GM23338 (cell line): ENCODE results near the gene TUBA8. TPM values are rescaled to one million over a fixed set of nuclear protein-coding genes. Genes with fewer than 3 reads are reported as not detected.

Source experiments
- ATAC-seq: fragments of 200-7000 bp; cut with Tn5 transposase; 3 replicates; pipeline ENCODE4 v1.9.1; 2020
- DNase-seq: peaks from one replicate; pipeline ENCODE4 v3.0.0-alpha.2; 2015; ENCODE audit warnings: low spot score
- H2AFZ ChIP-seq: fragments of 200-600 bp; sonication (generic); 2 replicates; pipeline ENCODE4 v1.8.0; 2016; ENCODE audit warnings: antibody characterized with exemption, mild to moderate bottlenecking, moderate library complexity
- H3F3A ChIP-seq: fragments of 200-600 bp; sonication (generic); replicated peaks from 2 replicates; pipeline ENCODE4 v1.8.0; 2017; ENCODE audit warnings: antibody characterized with exemption, mixed run types, low read depth
- H3K27ac ChIP-seq: fragments of 200-600 bp; sonication (generic); 2 replicates; pipeline ENCODE4 v1.6.1; 2016; ENCODE audit warnings: low read depth
- H3K27me3 ChIP-seq: fragments of 200-600 bp; sonication (generic); 2 replicates; pipeline ENCODE4 v1.8.0; 2016; ENCODE audit warnings: mild to moderate bottlenecking, mixed run types, moderate library complexity; ENCODE audit not compliant: insufficient read depth
- H3K36me3 ChIP-seq: fragments of 200-600 bp; sonication (generic); 2 replicates; pipeline ENCODE4 v1.8.0; 2016; ENCODE audit warnings: mild to moderate bottlenecking; ENCODE audit not compliant: insufficient read depth
- H3K4me1 ChIP-seq: fragments of 200-600 bp; sonication (generic); 2 replicates; pipeline ENCODE4 v1.8.0; 2016; ENCODE audit warnings: mild to moderate bottlenecking, moderate library complexity; ENCODE audit not compliant: insufficient read depth
- H3K4me2 ChIP-seq: fragments of 200-600 bp; sonication (generic); 2 replicates; pipeline ENCODE4 v1.7.1; 2017; ENCODE audit warnings: mixed run types
- H3K4me3 ChIP-seq: fragments of 200-600 bp; sonication (generic); 2 replicates; pipeline ENCODE4 v1.6.1; 2016; ENCODE audit warnings: mixed run types
- H3K79me2 ChIP-seq: fragments of 200-600 bp; sonication (generic); replicated peaks from 2 replicates; pipeline ENCODE4 v1.8.0; 2017; ENCODE audit warnings: mild to moderate bottlenecking; ENCODE audit not compliant: insufficient read depth
- H3K9me2 ChIP-seq: fragments of 200-600 bp; sonication (generic); 2 replicates; pipeline ENCODE4 v1.8.0; 2017; ENCODE audit not compliant: insufficient read depth
- H4K20me1 ChIP-seq: fragments of 200-600 bp; sonication (generic); replicated peaks from 2 replicates; pipeline ENCODE4 v1.8.0; 2017; ENCODE audit warnings: mild to moderate bottlenecking; ENCODE audit not compliant: insufficient read depth
- H3K27ac Mint-ChIP-seq: 2 replicates; pipeline ENCODE4 v1.8.0; 2020; ENCODE audit warnings: inconsistent platforms, mild to moderate bottlenecking, moderate library complexity, mixed read lengths
- H3K27me3 Mint-ChIP-seq: 3 replicates; pipeline ENCODE4 v1.8.0; 2022; ENCODE audit warnings: low read depth, mild to moderate bottlenecking, moderate library complexity, mixed read lengths, inconsistent platforms; ENCODE audit not compliant: insufficient read depth, poor library complexity
- H3K36me3 Mint-ChIP-seq: 3 replicates; pipeline ENCODE4 v1.8.0; 2021; ENCODE audit warnings: low read depth, mild to moderate bottlenecking, inconsistent platforms, moderate library complexity, mixed read lengths
- H3K4me1 Mint-ChIP-seq: 3 replicates; pipeline ENCODE4 v1.8.0; 2020; ENCODE audit warnings: mild to moderate bottlenecking, inconsistent platforms, mixed read lengths
- H3K4me3 Mint-ChIP-seq: 3 replicates; pipeline ENCODE4 v1.8.0; 2021; ENCODE audit warnings: moderate library complexity, mild to moderate bottlenecking, inconsistent platforms, mixed read lengths
- H3K9me3 Mint-ChIP-seq: 3 replicates; pipeline ENCODE4 v1.8.0; 2020; ENCODE audit warnings: moderate library complexity, mild to moderate bottlenecking, inconsistent platforms, mixed read lengths
- CREB1 ChIP-seq: fragments of 250-450 bp; sonication (Bioruptor Pico); IDR thresholded peaks from 2 replicates; pipeline ENCODE4 v1.5.0; 2020; ENCODE audit warnings: low read depth, mild to moderate bottlenecking, moderate library complexity
- STAT1 ChIP-seq: IDR thresholded peaks from one replicate; pipeline ENCODE4 v1.6.1; 2016; ENCODE audit warnings: antibody characterized with exemption; ENCODE audit not compliant: unreplicated experiment
- polyA plus RNA-seq: library from polyadenylated mRNA; unstranded; fragments of >200 nt; fragmentation: Nextera tagmentation; extraction: Ambion mirVana; gene quantifications from 2 replicates; pipeline ENCODE4 v1.2.1, GENCODE V29; 2016
- total RNA-seq: library from RNA; depleted of rRNA; stranded (reverse); fragments of >200 nt; shearing (Covaris generic); gene quantifications from 2 replicates; pipeline ENCODE4 v1.2.3, GENCODE V29; 2014
- TF ChIP-seq, protein P1 (sequence below): fragments of 250-450 bp; sonication (Bioruptor Pico); IDR thresholded peaks from 2 replicates; pipeline ENCODE4 v1.5.0; 2020; ENCODE audit warnings: mild to moderate bottlenecking, moderate library complexity
- TF ChIP-seq, protein P2 (sequence below): IDR thresholded peaks from 2 replicates; pipeline ENCODE4 v1.6.1; 2016; ENCODE audit warnings: antibody characterized with exemption

TUBA8 gene
- total and polyA plus RNA-seq, 2 experiments from 2014 or later: 0.31 to 0.48 TPM

DNA sequence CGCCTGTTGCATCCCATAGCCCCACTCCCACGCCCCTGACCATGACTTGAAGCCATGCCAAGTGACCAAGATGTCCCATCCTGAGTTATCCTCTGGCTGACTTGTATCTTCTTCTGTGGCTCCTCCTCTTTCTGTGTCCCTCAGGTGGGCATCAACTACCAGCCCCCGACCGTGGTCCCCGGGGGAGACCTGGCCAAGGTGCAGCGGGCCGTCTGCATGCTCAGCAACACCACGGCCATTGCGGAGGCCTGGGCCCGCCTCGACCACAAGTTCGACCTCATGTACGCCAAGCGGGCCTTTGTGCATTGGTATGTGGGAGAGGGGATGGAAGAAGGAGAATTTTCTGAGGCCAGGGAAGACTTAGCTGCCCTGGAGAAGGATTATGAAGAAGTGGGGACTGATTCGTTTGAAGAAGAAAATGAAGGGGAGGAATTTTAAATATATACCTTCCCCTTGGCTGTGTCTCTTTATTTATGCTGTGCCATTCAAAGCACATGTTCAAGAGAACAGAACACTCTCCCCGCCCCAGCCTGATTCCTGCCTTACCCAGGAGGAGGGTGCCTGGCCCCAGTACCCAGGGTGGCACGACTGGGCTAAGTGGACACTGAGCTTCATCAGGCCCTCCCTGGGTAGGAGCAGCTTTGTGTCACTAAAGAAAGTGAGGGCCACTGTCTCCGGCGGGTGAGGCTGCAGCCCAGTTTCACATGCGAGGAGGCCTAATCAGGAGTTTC is 20.3 kb downstream of the TUBA8 start:
- Histone ChIP-seq H3K4me3 (no peak overlapping the region), H3K36me3 (no peaks in the 10 kb centered on the region), H3K9me2 (0 out of 2 replicates have a peak, but pooled peaks cover 3% of the 10 kb centered on the region), H3K4me2 (no peak overlapping the region), H4K20me1 (no peaks in the 10 kb centered on the region), H3K79me2 (no peaks in the 10 kb centered on the region), H3K27ac (no peak overlapping the region), H3K27me3 (no peaks in the 10 kb centered on the region), H3K4me1 (peaks cover 4% of the 10 kb centered on the region; the same call in 1 of the 2 replicates), H3F3A (no peaks in the 10 kb centered on the region), H2AFZ (no peak overlapping the region)
- Mint-ChIP-seq H3K27me3 (peaks cover 4% of the 10 kb centered on the region), H3K9me3 (no peaks in the 10 kb centered on the region), H3K27ac (no peak overlapping the region), H3K4me3 (no peak overlapping the region), H3K36me3 (peaks cover 6% of the 10 kb centered on the region), H3K4me1 (peaks cover 13% of the 10 kb centered on the region)
- TF ChIP-seq, protein P1, sequence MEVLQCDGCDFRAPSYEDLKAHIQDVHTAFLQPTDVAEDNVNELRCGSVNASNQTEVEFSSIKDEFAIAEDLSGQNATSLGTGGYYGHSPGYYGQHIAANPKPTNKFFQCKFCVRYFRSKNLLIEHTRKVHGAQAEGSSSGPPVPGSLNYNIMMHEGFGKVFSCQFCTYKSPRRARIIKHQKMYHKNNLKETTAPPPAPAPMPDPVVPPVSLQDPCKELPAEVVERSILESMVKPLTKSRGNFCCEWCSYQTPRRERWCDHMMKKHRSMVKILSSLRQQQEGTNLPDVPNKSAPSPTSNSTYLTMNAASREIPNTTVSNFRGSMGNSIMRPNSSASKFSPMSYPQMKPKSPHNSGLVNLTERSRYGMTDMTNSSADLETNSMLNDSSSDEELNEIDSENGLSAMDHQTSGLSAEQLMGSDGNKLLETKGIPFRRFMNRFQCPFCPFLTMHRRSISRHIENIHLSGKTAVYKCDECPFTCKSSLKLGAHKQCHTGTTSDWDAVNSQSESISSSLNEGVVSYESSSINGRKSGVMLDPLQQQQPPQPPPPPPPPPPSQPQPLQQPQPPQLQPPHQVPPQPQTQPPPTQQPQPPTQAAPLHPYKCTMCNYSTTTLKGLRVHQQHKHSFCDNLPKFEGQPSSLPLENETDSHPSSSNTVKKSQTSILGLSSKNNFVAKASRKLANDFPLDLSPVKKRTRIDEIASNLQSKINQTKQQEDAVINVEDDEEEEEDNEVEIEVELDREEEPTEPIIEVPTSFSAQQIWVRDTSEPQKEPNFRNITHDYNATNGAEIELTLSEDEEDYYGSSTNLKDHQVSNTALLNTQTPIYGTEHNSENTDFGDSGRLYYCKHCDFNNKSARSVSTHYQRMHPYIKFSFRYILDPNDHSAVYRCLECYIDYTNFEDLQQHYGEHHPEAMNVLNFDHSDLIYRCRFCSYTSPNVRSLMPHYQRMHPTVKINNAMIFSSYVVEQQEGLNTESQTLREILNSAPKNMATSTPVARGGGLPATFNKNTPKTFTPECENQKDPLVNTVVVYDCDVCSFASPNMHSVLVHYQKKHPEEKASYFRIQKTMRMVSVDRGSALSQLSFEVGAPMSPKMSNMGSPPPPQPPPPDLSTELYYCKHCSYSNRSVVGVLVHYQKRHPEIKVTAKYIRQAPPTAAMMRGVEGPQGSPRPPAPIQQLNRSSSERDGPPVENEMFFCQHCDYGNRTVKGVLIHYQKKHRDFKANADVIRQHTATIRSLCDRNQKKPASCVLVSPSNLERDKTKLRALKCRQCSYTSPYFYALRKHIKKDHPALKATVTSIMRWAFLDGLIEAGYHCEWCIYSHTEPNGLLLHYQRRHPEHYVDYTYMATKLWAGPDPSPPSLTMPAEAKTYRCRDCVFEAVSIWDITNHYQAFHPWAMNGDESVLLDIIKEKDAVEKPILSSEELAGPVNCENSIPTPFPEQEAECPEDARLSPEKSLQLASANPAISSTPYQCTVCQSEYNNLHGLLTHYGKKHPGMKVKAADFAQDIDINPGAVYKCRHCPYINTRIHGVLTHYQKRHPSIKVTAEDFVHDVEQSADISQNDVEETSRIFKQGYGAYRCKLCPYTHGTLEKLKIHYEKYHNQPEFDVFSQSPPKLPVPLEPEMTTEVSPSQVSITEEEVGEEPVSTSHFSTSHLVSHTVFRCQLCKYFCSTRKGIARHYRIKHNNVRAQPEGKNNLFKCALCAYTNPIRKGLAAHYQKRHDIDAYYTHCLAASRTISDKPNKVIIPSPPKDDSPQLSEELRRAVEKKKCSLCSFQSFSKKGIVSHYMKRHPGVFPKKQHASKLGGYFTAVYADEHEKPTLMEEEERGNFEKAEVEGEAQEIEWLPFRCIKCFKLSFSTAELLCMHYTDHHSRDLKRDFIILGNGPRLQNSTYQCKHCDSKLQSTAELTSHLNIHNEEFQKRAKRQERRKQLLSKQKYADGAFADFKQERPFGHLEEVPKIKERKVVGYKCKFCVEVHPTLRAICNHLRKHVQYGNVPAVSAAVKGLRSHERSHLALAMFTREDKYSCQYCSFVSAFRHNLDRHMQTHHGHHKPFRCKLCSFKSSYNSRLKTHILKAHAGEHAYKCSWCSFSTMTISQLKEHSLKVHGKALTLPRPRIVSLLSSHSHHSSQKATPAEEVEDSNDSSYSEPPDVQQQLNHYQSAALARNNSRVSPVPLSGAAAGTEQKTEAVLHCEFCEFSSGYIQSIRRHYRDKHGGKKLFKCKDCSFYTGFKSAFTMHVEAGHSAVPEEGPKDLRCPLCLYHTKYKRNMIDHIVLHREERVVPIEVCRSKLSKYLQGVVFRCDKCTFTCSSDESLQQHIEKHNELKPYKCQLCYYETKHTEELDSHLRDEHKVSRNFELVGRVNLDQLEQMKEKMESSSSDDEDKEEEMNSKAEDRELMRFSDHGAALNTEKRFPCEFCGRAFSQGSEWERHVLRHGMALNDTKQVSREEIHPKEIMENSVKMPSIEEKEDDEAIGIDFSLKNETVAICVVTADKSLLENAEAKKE (CRISPR knock-in tag): no peak
- TF ChIP-seq, protein P2, sequence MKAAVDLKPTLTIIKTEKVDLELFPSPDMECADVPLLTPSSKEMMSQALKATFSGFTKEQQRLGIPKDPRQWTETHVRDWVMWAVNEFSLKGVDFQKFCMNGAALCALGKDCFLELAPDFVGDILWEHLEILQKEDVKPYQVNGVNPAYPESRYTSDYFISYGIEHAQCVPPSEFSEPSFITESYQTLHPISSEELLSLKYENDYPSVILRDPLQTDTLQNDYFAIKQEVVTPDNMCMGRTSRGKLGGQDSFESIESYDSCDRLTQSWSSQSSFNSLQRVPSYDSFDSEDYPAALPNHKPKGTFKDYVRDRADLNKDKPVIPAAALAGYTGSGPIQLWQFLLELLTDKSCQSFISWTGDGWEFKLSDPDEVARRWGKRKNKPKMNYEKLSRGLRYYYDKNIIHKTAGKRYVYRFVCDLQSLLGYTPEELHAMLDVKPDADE: no peak
- TF ChIP-seq STAT1 (no peak), CREB1 (CRISPR knock-in tag) (no peak)
- DNase-seq (no peak), ATAC-seq (no peak)
